D341Med (cell line): ENCODE data around the gene RAI14.

ENCODE experiments used
- DNase-seq: peaks from one replicate; pipeline ENCODE4 v3.0.0; 2012; ENCODE audit warnings: low spot score

The RAI14 gene

DNA sequence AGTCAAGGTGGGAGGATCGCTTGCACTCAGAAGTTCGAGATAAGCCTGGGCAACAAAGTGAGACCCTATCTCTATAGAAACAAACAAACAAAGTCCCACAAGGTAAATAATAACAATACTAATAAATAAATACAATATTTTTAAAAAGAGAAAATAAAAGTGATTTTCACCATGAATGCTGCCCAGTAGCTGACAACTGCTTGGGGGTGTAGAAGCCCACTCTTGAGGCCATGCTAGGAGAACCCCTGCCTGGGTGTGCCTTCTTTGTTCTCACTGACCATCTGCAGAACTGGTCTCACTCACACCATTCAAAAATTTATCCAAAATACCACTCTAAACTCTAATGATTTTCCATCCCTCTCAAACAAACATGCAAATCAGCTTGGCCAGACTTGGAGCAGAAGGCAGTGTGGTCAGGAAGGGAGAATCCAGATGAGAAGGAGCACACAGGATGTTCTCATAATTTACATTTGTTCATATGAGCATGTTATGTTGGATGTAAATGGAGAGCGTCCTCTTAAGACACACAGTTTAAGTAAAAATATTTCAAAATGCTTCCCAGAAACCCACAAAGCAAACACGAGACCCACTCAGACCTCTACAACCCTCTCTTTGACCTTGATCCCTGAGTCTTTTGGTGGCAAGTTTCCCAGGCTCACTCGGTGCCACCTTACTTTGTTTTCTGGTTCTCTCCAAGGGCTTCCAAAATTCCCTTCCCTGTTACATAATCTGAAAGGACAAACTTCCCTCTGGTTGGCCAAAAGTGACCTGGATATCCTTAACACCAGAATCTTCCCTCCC lies 7.9 kb upstream of the RAI14 start:
- no peak for DNase-seq

GRCh38 chr5:34648840-34649158 lies 7.3 kb upstream of the RAI14 start:
- no peak for DNase-seq

GRCh38 chr5:34651791-34652190 lies 4.3 kb upstream of the RAI14 start:
- no peak for DNase-seq

DNA sequence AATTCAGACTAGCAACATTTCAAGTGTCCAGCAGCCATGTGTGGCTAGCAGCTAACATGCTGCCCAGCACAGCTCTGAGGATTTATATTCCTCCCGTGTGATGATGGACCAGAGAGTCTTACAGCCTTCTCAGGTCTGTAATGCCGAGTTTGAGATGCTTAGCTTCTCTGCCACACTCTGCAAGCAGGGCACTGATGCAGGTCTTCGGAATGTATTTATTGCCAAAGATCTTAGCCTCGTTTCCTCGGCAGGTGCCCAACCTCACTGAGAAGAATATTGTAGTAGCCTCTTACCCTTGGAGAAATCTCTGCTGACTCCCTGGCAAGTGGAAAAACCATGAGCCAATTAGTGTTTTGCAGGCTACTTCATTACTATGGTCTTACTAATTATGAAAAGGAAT lies 3.7 kb upstream of the RAI14 start:
- DNase-seq: no peak

- DNase-seq: no peak
These were observed 3.2 kb upstream of the RAI14 start for GRCh38 chr5:34652914-34653313.

DNA sequence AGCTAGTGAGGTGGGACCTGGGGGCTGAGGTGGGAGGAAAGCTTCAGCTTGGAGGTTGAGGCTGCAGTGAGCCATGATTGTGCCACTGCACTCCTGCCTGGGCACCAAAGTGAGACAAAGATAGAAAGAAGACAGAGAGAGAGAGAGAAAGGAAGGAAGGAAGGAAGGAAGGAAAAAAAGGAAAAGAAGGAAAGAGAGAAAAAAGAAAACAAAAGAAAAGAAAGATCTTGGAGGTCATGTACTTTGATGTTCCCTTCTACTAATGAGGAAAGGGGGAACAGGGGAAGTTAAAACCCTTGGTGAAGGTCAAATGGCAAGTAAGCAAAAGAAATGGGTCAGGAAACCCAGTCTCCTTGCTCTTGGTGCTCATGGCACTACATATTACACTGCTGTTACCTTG lies 2.4 kb upstream of the RAI14 start:
- no peak for DNase-seq

- peak; percentile 27 for DNase-seq
These were observed 655 bp upstream of the RAI14 start for GRCh38 chr5:34655354-34655991.

DNA sequence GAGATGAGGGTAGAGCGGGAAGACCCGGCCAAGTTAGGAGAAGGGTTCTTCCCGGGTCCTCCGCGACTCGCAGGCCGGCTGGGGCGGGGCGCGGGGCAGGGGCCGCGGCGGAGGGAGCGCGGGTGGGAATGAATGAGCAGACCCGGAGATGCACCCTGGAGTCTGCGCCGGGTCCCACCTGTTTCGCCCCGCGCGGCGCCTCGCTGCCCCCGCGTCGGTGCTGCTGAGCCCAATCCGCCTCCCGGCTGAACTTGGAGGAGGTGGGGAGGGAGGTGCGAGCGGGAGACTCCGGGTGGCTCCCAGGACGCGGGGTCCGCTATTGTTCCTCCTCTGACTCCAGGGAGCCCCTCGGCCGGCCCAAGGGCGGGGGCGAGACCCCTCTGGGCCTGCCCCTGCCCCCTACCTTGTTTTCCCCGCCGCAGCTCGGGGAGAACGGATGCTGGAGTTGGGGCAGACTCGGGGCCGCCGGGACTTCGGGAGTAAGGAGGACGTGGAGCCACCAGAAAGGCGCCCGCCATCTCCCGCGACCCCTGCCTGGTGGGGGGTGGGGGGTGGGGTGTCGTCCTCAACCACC lies 659 bp downstream of the RAI14 start:
- peak; percentile 63 for DNase-seq

- peak; percentile 45 for DNase-seq
These were observed 1.3 kb downstream of the RAI14 start for GRCh38 chr5:34657274-34657921.

GRCh38 chr5:34657988-34658387 lies 1.9 kb downstream of the RAI14 start:
- no peak for DNase-seq

- DNase-seq: no peak
These were observed 3.0 kb downstream of the RAI14 start for GRCh38 chr5:34659168-34659567.

- no peak for DNase-seq
These were observed 4.3 kb downstream of the RAI14 start for GRCh38 chr5:34660444-34660843.

- DNase-seq: no peak
These were observed 7.8 kb downstream of the RAI14 start for GRCh38 chr5:34663771-34664496.

- DNase-seq: no peak
These were observed 10.4 kb downstream of the RAI14 start for GRCh38 chr5:34666392-34667080.

- no peak for DNase-seq
These were observed 11.6 kb downstream of the RAI14 start for GRCh38 chr5:34667705-34668104.

GRCh38 chr5:34669931-34670516 lies 13.9 kb downstream of the RAI14 start:
- no peak for DNase-seq

- no peak for DNase-seq
These were observed 16.1 kb downstream of the RAI14 start for GRCh38 chr5:34672196-34672595.

- DNase-seq: no peak
These were observed 17.5 kb downstream of the RAI14 start for GRCh38 chr5:34673463-34674125.

DNA sequence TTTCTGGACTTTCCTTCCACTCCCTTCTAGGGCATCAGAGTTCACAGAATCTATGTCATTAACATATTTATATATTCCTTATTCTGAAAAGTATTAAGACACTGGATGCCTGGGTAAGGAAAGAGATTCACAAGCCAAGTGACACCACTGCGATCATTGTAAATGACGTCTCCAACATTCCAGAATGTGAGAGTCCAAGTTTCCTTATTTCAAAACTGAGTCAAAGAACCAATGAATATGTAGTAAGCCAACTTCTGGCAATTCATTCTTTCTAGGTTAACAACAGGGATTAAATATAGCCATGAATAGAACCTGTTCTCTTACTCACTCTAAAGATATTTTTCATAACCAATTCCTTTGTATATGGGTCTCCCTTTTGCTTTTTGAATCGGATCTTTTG lies 18.1 kb downstream of the RAI14 start:
- no peak for DNase-seq

DNA sequence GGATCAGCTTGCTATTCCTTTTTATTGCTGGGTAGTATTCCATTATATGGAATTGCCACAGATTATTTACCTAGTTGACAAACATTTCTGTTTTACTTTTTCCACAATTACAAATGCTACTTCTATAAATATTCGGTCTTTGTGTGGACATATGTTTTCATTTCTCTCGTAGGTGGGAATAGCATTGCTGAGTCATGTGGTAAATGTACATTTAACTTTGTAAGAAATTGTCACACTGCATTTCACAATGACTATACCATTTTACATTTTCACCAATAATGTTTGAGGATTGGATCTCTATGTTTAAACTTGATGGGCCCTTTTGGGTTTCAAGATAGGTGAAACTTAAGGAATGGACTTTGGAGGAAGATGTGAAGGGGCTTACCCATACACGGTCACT lies 19.7 kb downstream of the RAI14 start:
- no peak for DNase-seq

- DNase-seq: no peak
These were observed 20.3 kb downstream of the RAI14 start for GRCh38 chr5:34676416-34676815.
